ENCODE results near the gene ISL2.

- TF ChIP-seq ESRRG (CRISPR knock-in tag; IDR thresholded peaks at IDR 0.05) (no peak), ISL1 (CRISPR knock-in tag; IDR thresholded peaks at IDR 0.05) (no peak), RARB (CRISPR knock-in tag; IDR thresholded peaks at IDR 0.05) (no peak), TOX (CRISPR knock-in tag; IDR thresholded peaks at IDR 0.05; ENCODE audit: borderline replicate concordance) (no peak), ZFP3 (CRISPR knock-in tag; IDR thresholded peaks at IDR 0.05) (no peak), CSDC2 (CRISPR knock-in tag; IDR thresholded peaks at IDR 0.05) (no peak), TSHZ2 (CRISPR knock-in tag; IDR thresholded peaks at IDR 0.05) (no peak), ZNF565 (CRISPR knock-in tag; conservative IDR thresholded peaks at IDR 0.05; ENCODE audit: low read depth) (no peak), PPARA (CRISPR knock-in tag; IDR thresholded peaks at IDR 0.05; ENCODE audit: borderline replicate concordance) (no peak), BACH2 (CRISPR knock-in tag; IDR thresholded peaks at IDR 0.05; ENCODE audit: borderline replicate concordance) (no peak)
These were observed 21.9 kb downstream of the ISL2 start for GRCh38 chr15:76358453-76358852.
